ENCODE measurements around the gene TEDC1. TPM values are rescaled to one million over a fixed set of nuclear protein-coding genes. Genes with fewer than 3 reads are reported as not detected.
A peak's percentile ranks its signal among the peaks of the same experiment; 100 is the strongest.

TEDC1 gene
- polyA plus RNA-seq, 1 donor (not counting 4 experiments of a cell fraction or from before 2014, with no cell fraction given), result 5.0 TPM

DNA sequence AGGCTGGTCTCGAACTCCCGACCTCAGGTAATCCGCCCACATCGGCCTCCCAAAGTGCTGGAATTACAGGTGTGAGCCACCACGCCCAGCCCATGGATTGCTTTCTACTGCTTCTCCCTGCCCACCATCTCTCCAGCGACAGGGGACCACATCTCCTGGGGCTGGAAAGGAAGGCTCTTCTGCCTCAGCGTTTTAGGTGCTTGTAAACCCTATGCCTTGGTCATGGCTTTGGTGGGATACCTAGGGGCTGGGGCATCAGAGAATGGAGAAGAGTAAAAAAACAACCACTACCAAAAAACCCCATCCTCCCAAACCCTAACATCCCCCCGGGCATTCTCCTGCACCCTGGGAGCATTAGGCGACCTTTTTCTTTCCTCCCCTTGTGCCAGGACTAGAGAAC, 34.3 kb downstream of the TEDC1 start:
- Histone ChIP-seq H3K4me2 (ENCODE audit: control insufficient read depth, extremely low read depth, insufficient read depth, low read depth, low read length) (no peak overlapping the region), H3K9me3 (ENCODE audit: control insufficient read depth, low read depth, low read length) (no peaks in the 10 kb centered on the region), H3K27me3 (ENCODE audit: control insufficient read depth, extremely low read depth, insufficient read depth, low read length) (peaks cover 44% of the 10 kb centered on the region), H2AFZ (ENCODE audit: control insufficient read depth, low read length) (no peak overlapping the region), H3K4me1 (ENCODE audit: control insufficient read depth, extremely low read depth, insufficient read depth, low read length) (peaks cover 7% of the 10 kb centered on the region), H3K36me3 (ENCODE audit: control insufficient read depth in 2 of 2, extremely low read depth in 1 of 2, insufficient read depth in 2 of 2, low read length in 2 of 2) (no peaks in the 10 kb centered on the region), H3K9me1 (ENCODE audit: control insufficient read depth, extremely low read depth, insufficient read depth, low read length) (no peaks in the 10 kb centered on the region), H4K20me1 (ENCODE audit: control insufficient read depth, extremely low read depth, insufficient read depth, low read length) (no peaks in the 10 kb centered on the region), H3K79me2 (ENCODE audit: control insufficient read depth, insufficient read depth, low read length) (no peaks in the 10 kb centered on the region), H3K9ac (ENCODE audit: control insufficient read depth, extremely low read depth, insufficient read depth, low read length) (no peak overlapping the region), H3K4me3 (ENCODE audit: control insufficient read depth in 2 of 3, extremely low read depth in 1 of 3, insufficient read depth in 2 of 3, low read depth in 1 of 3, low read length in 3 of 3) (no peak overlapping the region), H3K27ac (ENCODE audit: control insufficient read depth, insufficient read depth, low read length) (no peak overlapping the region)
- dilution Hi-C loops (cut with MboI; ENCODE audit: extremely low pct_ligation_motif_present, low sequenced_read_pairs), result no loop called here
- DNase-seq (ENCODE audit: low read depth, low spot score) (no peak), FAIRE-seq (no peak)
- TF ChIP-seq, protein P1, sequence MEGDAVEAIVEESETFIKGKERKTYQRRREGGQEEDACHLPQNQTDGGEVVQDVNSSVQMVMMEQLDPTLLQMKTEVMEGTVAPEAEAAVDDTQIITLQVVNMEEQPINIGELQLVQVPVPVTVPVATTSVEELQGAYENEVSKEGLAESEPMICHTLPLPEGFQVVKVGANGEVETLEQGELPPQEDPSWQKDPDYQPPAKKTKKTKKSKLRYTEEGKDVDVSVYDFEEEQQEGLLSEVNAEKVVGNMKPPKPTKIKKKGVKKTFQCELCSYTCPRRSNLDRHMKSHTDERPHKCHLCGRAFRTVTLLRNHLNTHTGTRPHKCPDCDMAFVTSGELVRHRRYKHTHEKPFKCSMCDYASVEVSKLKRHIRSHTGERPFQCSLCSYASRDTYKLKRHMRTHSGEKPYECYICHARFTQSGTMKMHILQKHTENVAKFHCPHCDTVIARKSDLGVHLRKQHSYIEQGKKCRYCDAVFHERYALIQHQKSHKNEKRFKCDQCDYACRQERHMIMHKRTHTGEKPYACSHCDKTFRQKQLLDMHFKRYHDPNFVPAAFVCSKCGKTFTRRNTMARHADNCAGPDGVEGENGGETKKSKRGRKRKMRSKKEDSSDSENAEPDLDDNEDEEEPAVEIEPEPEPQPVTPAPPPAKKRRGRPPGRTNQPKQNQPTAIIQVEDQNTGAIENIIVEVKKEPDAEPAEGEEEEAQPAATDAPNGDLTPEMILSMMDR (optimal IDR thresholded peaks at IDR 0.05 in 1 of 3, IDR thresholded peaks at IDR 0.05 in 1 of 3, conservative IDR thresholded peaks at IDR 0.05 in 1 of 3; ENCODE audit: extremely low read depth in 1 of 3, insufficient read depth in 2 of 3, low read length in 3 of 3), result no peak
- no peak for TF ChIP-seq EZH2 (IDR thresholded peaks at IDR 0.05; ENCODE audit: low read length)

GRCh38 chr14:105525861-105526775, 35.1 kb downstream of the TEDC1 start, which contains the start of gene TMEM121:
TSS of gene TMEM121 (plus strand) at chr14:105526583. CDS start at chr14:105528835, 2,252 bp downstream.
- Histone ChIP-seq H3K79me2 (ENCODE audit: control insufficient read depth, insufficient read depth, low read length) (no peaks in the 10 kb centered on the region), H3K36me3 (ENCODE audit: control insufficient read depth in 2 of 2, extremely low read depth in 1 of 2, insufficient read depth in 2 of 2, low read length in 2 of 2) (no peaks in the 10 kb centered on the region), H3K4me1 (ENCODE audit: control insufficient read depth, extremely low read depth, insufficient read depth, low read length) (peaks cover 7% of the 10 kb centered on the region), H3K27me3 (ENCODE audit: control insufficient read depth, extremely low read depth, insufficient read depth, low read length) (peaks cover 49% of the 10 kb centered on the region), H2AFZ (ENCODE audit: control insufficient read depth, low read length) (peak within 1 kb of the TSS; percentile 6), H3K9me1 (ENCODE audit: control insufficient read depth, extremely low read depth, insufficient read depth, low read length) (no peaks in the 10 kb centered on the region), H3K9ac (ENCODE audit: control insufficient read depth, extremely low read depth, insufficient read depth, low read length) (no peak within 1 kb of the TSS), H4K20me1 (ENCODE audit: control insufficient read depth, extremely low read depth, insufficient read depth, low read length) (no peaks in the 10 kb centered on the region), H3K4me3 (ENCODE audit: control insufficient read depth in 2 of 3, extremely low read depth in 1 of 3, insufficient read depth in 2 of 3, low read depth in 1 of 3, low read length in 3 of 3) (peak within 1 kb of the TSS; percentile 14 to 32 (median 27)), H3K27ac (ENCODE audit: control insufficient read depth, insufficient read depth, low read length) (no peak within 1 kb of the TSS), H3K4me2 (ENCODE audit: control insufficient read depth, extremely low read depth, insufficient read depth, low read depth, low read length) (peak within 1 kb of the TSS; percentile 51), H3K9me3 (ENCODE audit: control insufficient read depth, low read depth, low read length) (no peaks in the 10 kb centered on the region)
- dilution Hi-C loops (cut with MboI; ENCODE audit: extremely low pct_ligation_motif_present, low sequenced_read_pairs), result no loop called here
- DNase-seq (ENCODE audit: low read depth, low spot score), result no peak
- peak; percentile 70 for TF ChIP-seq EZH2 (IDR thresholded peaks at IDR 0.05; ENCODE audit: low read length)
- TF ChIP-seq, protein P1 (optimal IDR thresholded peaks at IDR 0.05 in 1 of 3, IDR thresholded peaks at IDR 0.05 in 1 of 3, conservative IDR thresholded peaks at IDR 0.05 in 1 of 3; ENCODE audit: extremely low read depth in 1 of 3, insufficient read depth in 2 of 3, low read length in 3 of 3), result no peak
- FAIRE-seq, result no peak

All from keratinocyte (primary cell).